GM10847 (cell line): ENCODE data around the gene COPZ1.

ENCODE experiments used
- POLR2A ChIP-seq: IDR thresholded peaks from 2 replicates; pipeline ENCODE4 v1.6.1; 2011; ENCODE audit not compliant: insufficient read length; ENCODE audit errors: extremely low read depth

COPZ1 gene

DNA sequence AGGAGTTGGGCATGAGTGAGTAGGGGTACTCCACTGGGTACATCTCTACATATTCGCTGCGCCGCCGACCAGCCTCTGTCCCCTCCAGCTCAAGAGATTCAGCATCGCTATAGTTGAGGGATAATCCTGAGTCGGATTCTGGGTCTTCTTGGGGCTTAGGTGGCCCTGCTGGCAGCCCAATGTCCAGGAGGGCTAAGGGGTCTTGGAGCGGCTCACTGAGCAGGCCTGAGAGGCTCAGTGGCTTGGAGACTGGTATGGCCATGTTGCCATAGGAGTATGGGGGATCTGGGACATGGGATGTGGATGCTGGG, 32.0 kb upstream of the COPZ1 start:
- no peak for TF ChIP-seq POLR2A

DNA sequence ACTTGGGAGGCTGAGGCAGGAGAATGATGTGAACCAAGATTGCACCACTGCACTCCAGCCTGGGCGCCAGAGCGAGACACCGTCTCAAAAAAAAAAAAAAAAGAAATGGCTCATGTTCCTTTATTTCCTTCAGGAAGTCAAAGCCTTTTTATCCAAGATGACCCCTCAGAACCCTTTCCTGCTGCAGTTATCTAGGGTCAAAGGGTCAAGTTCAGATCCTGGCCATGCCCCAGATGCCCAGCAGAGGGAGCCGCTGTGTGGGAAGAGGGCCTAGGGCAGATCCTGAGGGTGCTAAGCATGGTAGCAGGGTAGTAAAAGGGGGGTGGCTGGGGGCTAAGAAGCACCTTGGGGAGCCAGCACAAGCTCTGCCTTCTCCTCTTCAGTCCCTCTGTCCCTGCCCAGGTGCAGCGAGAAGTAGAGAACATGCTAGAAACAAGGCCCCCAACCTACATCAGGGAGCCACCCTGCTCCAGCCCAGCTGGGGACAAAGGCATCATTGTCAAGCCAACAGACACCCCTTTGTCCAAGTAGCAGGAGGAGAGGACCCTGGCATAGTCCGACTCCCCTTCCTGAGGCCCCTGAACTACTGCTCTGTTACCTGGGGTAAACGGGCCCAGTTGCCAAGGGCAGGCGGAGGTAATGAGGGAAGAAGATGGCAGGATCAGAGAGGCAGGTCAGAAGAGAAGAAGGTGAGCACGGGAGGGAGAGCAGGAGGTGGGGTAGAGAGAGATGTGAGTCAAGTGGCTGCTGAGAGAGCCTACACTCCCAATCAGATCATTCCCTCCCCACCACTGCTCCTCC, 30.6 kb upstream of the COPZ1 start:
- TF ChIP-seq POLR2A: no peak

DNA sequence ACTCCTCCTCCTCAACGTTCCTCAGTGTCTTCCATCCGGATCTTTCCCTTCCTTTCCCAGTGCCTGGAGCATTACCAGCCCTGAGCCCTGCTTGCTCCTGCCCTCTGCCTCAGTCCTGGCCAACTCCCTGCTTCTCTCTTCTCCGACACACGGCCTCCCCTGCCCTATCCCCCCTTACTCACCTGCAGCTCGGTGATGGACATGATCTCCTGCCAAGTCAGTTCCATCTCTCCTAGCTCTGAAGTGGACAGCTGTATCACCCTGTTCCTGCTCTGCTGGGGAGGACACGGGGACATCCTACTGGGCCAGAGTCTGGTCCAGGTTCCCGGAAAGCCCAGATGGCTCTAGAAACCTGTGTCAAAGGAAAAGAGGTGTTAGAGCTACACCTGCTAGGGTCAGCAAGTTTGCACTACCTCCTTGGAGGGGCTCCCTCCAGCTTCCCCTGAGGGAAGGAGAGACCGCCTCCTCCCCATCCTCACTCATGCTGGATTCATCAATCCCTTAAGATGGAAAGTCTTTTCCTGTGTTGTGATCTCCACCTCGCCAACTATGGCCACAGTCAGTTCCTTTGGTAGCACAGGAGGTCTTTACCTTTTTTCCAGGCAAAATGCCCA, 29.9 kb upstream of the COPZ1 start:
- no peak for TF ChIP-seq POLR2A

DNA sequence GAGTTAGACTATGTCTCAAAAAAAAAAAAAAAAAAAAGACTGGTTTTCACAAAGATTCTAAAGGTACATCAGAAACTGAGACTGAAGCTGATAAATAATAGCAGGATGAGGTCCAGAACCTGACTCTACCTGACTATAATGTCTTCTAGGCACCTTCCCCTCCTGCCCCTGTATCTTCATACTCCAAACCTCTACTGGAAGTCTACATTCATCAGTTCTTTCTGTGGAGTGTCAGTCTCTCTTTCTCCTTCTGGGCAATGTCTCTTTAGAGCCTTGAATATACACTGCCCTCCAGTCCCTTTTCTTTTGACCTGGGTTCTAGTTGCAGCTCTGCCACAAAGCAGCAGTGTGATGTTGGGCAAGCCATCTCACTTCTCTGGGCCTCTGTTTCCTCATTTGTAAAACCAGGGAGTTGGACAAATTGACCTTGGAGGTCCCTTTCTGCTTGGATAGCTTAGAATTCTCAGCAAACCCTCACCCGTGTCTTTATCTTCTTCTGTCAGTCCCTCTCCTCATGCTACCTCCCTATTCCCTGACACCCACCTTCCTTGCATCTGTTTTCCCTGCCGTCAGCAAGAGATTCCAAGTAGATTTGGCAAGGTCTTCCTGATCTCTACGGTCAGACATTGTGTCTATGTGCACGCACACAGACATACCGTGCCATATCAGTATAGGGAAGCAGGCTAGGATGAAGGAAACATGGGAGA, 28.4 kb upstream of the COPZ1 start:
- no peak for TF ChIP-seq POLR2A

DNA sequence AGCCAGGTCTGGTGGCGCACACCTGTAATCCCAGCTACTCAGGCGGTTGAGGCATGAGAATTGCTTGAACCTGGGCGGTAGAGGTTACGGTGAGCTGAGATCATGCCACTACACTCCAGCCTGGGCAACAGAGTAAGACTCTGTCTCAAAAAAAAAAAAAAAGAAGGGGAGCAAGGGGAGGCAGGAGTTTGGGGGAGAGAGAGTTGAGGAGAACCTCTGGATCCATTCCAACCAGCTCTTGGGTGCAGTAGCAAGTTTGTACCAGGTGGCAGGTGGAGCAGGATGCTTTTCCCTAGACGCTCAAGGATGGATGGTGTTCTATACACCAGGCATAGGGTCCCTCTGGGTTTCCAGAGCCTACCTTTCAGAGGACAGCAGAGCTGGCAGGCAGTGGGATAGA, 26.0 kb upstream of the COPZ1 start:
- no peak for TF ChIP-seq POLR2A

DNA sequence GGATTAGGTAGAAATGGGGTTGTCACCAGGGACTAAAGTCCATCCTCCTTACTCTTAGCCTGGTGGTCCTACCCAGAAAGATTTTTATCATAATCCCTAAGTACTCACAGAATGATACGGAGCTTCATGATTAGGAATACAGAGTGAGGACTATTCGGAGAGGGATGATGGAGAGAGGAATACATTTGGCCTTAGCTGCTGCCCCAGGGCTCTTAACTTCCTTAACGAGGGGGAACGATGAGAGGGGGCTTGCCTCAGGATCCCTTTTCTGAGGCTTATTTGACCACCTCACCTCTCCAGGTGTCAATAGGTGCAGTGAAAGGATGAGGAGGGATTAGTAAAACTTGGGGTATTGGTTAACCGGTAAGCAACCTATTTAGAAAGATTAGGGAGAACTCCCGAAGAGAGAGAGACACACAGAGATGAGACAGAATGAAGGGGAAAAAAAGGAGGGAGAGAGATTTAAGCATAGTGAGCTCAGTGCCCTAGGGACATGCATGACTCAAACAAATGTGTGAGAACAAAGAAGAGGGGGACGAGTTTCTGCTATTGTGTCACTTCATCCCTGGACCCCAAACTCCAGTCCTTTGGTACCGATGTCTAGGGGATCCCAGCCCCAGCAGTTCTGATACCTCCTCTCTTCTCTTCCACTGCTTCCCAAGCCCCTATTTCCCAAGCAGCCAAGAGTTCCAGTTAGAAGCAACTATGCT, 25.3 kb upstream of the COPZ1 start:
- no peak for TF ChIP-seq POLR2A

DNA sequence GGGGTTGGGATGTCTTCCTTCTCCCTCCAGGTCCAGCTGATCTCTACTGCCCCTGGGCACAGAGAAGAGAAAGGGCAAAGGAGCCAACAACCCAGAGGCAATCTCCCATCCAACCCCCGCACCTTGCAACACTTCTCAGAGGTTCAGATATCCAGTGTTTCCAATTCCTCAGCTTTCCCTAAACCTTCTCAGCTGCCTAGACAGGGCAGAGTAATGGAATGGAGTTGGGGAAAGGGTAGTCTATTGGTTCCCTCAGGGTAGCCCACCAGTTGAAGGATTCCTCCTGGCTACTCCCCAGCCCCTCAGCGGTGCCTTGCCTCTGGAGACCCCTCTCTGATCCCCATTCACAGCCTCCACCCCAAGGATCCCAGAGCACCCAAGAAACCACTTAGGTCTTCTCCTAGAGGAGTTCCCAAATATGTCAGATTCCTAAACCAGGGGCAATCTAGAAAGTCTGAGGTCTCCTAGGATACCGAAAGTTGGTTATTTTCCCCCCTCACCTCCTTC, 24.7 kb upstream of the COPZ1 start:
- no peak for TF ChIP-seq POLR2A

GRCh38 chr12:54300732-54301427, 24.1 kb upstream of the COPZ1 start, which contains the start of gene NFE2:
TSS of gene NFE2 (minus strand) at chr12:54301015. CDS start at chr12:54295248, 5,767 bp downstream.
- TF ChIP-seq POLR2A: no peak

GRCh38 chr12:54301428-54302048, 23.4 kb upstream of the COPZ1 start:
- TF ChIP-seq POLR2A: no peak

GRCh38 chr12:54303640-54304039, 21.3 kb upstream of the COPZ1 start:
- no peak for TF ChIP-seq POLR2A

DNA sequence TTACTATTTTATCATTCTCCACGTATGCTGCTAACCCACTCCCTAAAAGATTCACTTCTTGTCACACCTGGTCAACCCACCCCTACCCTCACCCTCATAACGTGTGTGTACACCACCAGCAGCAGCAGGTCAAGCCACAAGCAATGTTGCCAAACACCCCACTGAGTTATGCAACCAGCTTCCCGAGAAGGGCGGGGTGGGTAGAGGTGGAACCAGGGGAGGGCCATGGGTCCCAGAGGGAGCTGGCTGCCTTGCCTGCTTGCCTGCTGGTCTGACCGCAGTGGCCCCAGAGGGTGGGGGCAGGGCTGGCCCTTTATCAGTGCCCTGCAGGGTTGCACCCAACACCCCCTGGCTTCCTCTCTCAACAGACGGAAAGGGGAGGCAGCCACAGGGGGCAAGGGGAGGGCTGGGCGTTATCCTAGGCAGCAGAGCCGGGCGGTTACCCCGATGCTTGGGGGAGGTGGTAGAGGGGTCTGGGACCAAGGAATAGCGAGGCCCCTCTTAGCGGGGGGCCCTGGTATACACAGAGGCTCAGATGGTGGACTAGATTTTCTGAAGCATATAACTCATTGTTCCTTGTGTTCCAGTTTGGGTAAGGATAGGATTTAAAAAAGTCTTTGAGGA, 20.6 kb upstream of the COPZ1 start:
- no peak for TF ChIP-seq POLR2A

GRCh38 chr12:54306925-54307741, 17.8 kb upstream of the COPZ1 start:
- TF ChIP-seq POLR2A: no peak

DNA sequence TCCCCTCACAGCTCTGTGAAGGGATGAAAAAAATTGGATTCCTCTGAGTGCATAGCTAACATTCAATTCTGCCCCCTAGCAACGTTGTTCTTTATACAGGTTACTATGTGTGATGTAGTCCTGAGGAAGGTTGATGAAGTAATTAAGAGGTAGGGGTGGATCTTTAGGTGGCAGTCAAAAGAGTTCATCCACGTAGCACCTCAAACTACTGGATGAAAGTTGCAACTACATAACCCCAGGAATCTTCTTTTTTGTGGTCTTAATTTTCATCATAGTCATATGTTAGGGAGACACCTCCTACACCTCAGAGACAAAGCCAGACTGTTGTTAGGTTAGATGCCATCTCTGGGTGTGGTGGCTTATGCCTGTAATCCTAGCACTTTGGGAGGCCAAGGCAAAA, 13.9 kb upstream of the COPZ1 start:
- no peak for TF ChIP-seq POLR2A
